ENCODE results near the gene GJA9.

- TF ChIP-seq CTCF (IDR thresholded peaks at IDR 0.05) (no peak), POLR2A (IDR thresholded peaks at IDR 0.05) (no peak), POLR2AphosphoS5 (IDR thresholded peaks at IDR 0.05) (no peak)
Observed at GRCh38 chr1:38917772-38918171, 36.4 kb upstream of the GJA9 start.
